ENCODE measurements around the gene ANKRA2. TPM values are rescaled to one million over a fixed set of nuclear protein-coding genes. Genes with fewer than 3 reads are reported as not detected.

ANKRA2 gene
- 8.3 to 14.9 TPM (median 10.5 TPM) in 5 replicates for total RNA-seq (2022; extraction: Qiagen RNA extraction; ENCODE audit: low read depth)

GRCh38 chr5:73565139-73565968 lies at the start of gene ANKRA2, which contains the start of gene UTP15:
TSS of gene ANKRA2 (minus strand) at chr5:73565639. CDS start at chr5:73562881, 2,758 bp downstream.
TSS of gene UTP15 (plus strand) at chr5:73565743. CDS start at chr5:73567345, 1,602 bp downstream.

Other genes with a start within 250 kb of the ANKRA2 start
- gene FOXD1, start 116.9 kb downstream of the ANKRA2 start, total RNA-seq (2022; extraction: Qiagen RNA extraction; ENCODE audit: low read depth) = 13.1 to 19.3 TPM (median 17.6 TPM) in 5 replicates
- 1,023 to 1,219 TPM (median 1,086 TPM) in 5 replicates for gene BTF3, start 67.2 kb downstream of the ANKRA2 start, total RNA-seq (2022; extraction: Qiagen RNA extraction; ENCODE audit: low read depth)
- 19.0 to 25.0 TPM (median 19.3 TPM) in 5 replicates for gene UTP15, start 104 bp upstream of the ANKRA2 start, total RNA-seq (2022; extraction: Qiagen RNA extraction; ENCODE audit: low read depth)
- 13.3 to 16.6 TPM (median 14.9 TPM) in 5 replicates for gene ARHGEF28, start 60.6 kb upstream of the ANKRA2 start, total RNA-seq (2022; extraction: Qiagen RNA extraction; ENCODE audit: low read depth)